NT2/D1 (cell line): Measurements from ENCODE around the gene ITSN1.

Source experiments
- DNase-seq: peaks from one replicate; pipeline ENCODE4 v3.0.0-alpha.2; 2011; ENCODE audit warnings: low read depth, low spot score
- H3K27me3 ChIP-seq: 2 replicates; pipeline ENCODE4 v1.6.0; 2011; ENCODE audit warnings: mild to moderate bottlenecking; ENCODE audit not compliant: insufficient read length, insufficient read depth
- H3K36me3 ChIP-seq: 2 replicates; pipeline ENCODE4 v1.6.1; 2011; ENCODE audit warnings: mild to moderate bottlenecking, low read length, mixed read lengths; ENCODE audit not compliant: insufficient read depth, insufficient read length
- H3K4me1 ChIP-seq: 2 replicates; pipeline ENCODE4 v1.5.1; 2011; ENCODE audit not compliant: insufficient read depth, insufficient read length
- H3K4me3 ChIP-seq: 2 replicates; pipeline ENCODE4 v1.5.1; 2011; ENCODE audit warnings: low read depth; ENCODE audit not compliant: insufficient read length
- H3K9ac ChIP-seq: 2 replicates; pipeline ENCODE4 v1.6.0; 2011; ENCODE audit warnings: low read depth; ENCODE audit not compliant: insufficient read length
- H3K9me3 ChIP-seq: 2 replicates; pipeline ENCODE4 v1.5.1; 2011; ENCODE audit warnings: mild to moderate bottlenecking, low read length; ENCODE audit not compliant: insufficient read depth
- SUZ12 ChIP-seq: IDR thresholded peaks from 2 replicates; pipeline ENCODE4 v1.6.1; 2011; ENCODE audit not compliant: insufficient read length, insufficient read depth; ENCODE audit errors: extremely low read depth
- YY1 ChIP-seq: IDR thresholded peaks from 2 replicates; pipeline ENCODE4 v1.6.1; 2011; ENCODE audit not compliant: insufficient read length, insufficient read depth
- ZNF274 ChIP-seq: IDR thresholded peaks from 2 replicates; pipeline ENCODE4 v1.6.1; 2011; ENCODE audit warnings: mild to moderate bottlenecking, low read depth, low read length

The ITSN1 gene

DNA sequence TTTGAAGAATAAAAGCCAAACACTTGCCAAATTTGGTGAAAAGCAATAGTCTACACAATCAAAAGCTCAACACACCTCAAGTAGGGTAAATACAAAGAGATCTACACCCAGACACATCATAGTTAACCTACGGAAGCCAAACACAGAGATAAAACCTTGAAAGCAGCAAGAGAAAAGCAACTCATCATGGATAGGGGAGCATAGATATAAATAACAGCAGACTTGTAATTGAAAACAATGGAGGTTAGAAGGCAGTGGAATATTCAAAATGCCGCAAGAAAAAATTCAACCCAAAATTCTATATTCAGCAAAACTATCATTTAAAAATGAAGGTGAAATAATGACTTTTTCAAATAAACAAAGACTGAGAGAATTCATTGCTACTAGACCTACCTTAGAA, 105.1 kb downstream of the ITSN1 start:
- Histone ChIP-seq H3K27me3 (no peaks in the 10 kb centered on the region), H3K9ac (no peak overlapping the region), H3K4me3 (no peak overlapping the region), H3K36me3 (peaks cover 50% of the 10 kb centered on the region), H3K4me1 (no peaks in the 10 kb centered on the region), H3K9me3 (peaks cover 27% of the 10 kb centered on the region)
- no peak for DNase-seq
- no peak for TF ChIP-seq YY1
- no peak for TF ChIP-seq SUZ12
- TF ChIP-seq ZNF274, result no peak

DNA sequence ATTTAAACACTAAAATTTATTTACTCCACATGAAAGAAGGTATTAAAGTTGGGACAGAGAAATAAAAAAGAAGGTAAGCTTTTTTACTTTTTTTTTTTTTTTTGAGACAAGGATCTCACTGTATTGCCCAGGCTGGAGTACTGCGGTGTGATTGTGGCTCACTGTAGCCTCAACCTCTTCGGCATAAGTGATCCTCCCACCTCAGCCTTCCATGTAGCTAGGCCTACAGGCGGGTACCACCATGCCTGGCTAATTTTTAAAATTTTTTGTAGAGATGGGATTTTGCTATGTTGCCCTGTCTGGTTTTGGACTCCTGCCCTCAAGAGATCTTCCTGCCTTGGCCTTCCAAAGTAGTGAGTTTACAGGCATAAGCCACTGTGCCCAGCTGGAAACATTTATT, 106.6 kb downstream of the ITSN1 start:
- Histone ChIP-seq H3K36me3 (peaks cover 59% of the 10 kb centered on the region), H3K4me3 (no peak overlapping the region), H3K9me3 (peaks cover 27% of the 10 kb centered on the region), H3K9ac (no peak overlapping the region), H3K27me3 (no peaks in the 10 kb centered on the region), H3K4me1 (no peaks in the 10 kb centered on the region)
- DNase-seq, result no peak
- no peak for TF ChIP-seq YY1

- Histone ChIP-seq H3K4me3 (no peak overlapping the region), H3K36me3 (peaks cover 54% of the 10 kb centered on the region)
- TF ChIP-seq YY1 (no peak), SUZ12 (no peak), ZNF274 (no peak)
Measured at GRCh38 chr21:33750017-33750416, 107.7 kb downstream of the ITSN1 start.

DNA sequence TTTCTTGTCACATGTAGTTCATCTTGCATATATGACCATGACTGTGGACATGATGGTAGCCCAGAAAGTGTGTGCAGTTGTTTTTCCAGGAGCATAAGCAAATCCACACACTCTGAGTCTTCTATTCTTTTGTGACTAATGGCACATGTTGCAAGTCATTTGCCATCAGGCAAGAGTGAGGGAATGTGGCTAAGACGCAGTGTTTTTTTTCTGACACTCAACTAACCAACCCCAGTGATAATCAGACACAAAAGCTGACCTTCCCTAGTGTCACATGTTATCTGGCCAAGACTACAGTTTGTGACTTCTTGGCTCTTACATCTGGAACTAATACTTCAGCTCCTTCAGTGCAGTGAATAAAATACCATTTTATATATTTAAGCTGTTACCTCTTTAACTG, 108.8 kb downstream of the ITSN1 start:
- TF ChIP-seq ZNF274 (no peak), SUZ12 (no peak), YY1 (no peak)
- Histone ChIP-seq H3K27me3 (no peaks in the 10 kb centered on the region), H3K9ac (no peak overlapping the region), H3K4me3 (no peak overlapping the region), H3K9me3 (peaks cover 15% of the 10 kb centered on the region), H3K36me3 (peaks cover 53% of the 10 kb centered on the region), H3K4me1 (no peaks in the 10 kb centered on the region)
- DNase-seq, result no peak

More at GRCh38 chr21:33750017-33750416, 107.7 kb downstream of the ITSN1 start:
- no peaks in the 10 kb centered on the region for H3K4me1 ChIP-seq
- DNase-seq, result no peak
- H3K27me3 ChIP-seq, result no peaks in the 10 kb centered on the region
- no peak overlapping the region for H3K9ac ChIP-seq
- H3K9me3 ChIP-seq, result peaks cover 27% of the 10 kb centered on the region

- TF ChIP-seq ZNF274, result no peak
- no peak for TF ChIP-seq SUZ12
- TF ChIP-seq YY1, result no peak
- peaks cover 50% of the 10 kb centered on the region for H3K36me3 ChIP-seq
Measured at GRCh38 chr21:33751533-33751932, 109.2 kb downstream of the ITSN1 start.

GRCh38 chr21:33752260-33752659, 110.0 kb downstream of the ITSN1 start:
- Histone ChIP-seq H3K9me3 (peaks cover 4% of the 10 kb centered on the region), H3K4me3 (no peak overlapping the region), H3K27me3 (no peaks in the 10 kb centered on the region), H3K36me3 (peaks cover 50% of the 10 kb centered on the region), H3K4me1 (no peaks in the 10 kb centered on the region), H3K9ac (no peak overlapping the region)
- DNase-seq, result no peak
- no peak for TF ChIP-seq SUZ12
- TF ChIP-seq ZNF274, result no peak
- no peak for TF ChIP-seq YY1

More at GRCh38 chr21:33751533-33751932, 109.2 kb downstream of the ITSN1 start:
- no peaks in the 10 kb centered on the region for H3K4me1 ChIP-seq
- H3K9ac ChIP-seq, result no peak overlapping the region
- no peak for DNase-seq
- H3K27me3 ChIP-seq, result no peaks in the 10 kb centered on the region
- peaks cover 11% of the 10 kb centered on the region for H3K9me3 ChIP-seq
- no peak overlapping the region for H3K4me3 ChIP-seq

GRCh38 chr21:33753886-33754285, 111.6 kb downstream of the ITSN1 start:
- no peak for DNase-seq
- no peaks in the 10 kb centered on the region for H3K9me3 ChIP-seq
- no peak overlapping the region for H3K4me3 ChIP-seq
- no peaks in the 10 kb centered on the region for H3K27me3 ChIP-seq
- TF ChIP-seq YY1 (no peak), ZNF274 (no peak), SUZ12 (no peak)
- H3K4me1 ChIP-seq, result no peaks in the 10 kb centered on the region
- H3K36me3 ChIP-seq, result peaks cover 57% of the 10 kb centered on the region
- no peak overlapping the region for H3K9ac ChIP-seq

DNA sequence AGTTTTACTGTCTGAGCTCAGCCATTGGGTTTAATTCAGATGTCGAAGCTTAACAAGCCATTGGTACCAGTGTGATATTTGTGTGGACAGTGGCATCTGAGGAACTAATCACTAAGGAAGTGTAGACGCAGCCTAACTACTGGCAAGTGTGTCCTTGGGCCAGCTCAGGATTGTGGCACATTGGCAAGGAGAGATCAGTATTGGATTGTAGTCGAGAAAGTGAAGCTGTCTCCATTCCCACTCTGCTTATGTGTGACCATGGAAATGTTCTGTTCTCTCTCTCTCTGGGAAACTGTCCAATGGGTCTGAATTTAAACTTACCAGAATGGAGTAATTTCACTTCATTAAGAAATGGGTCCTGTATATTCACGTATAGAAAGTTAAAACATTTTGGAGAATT, 112.2 kb downstream of the ITSN1 start:
- Histone ChIP-seq H3K4me3 (no peak overlapping the region), H3K9ac (no peak overlapping the region), H3K27me3 (no peaks in the 10 kb centered on the region), H3K4me1 (no peaks in the 10 kb centered on the region), H3K9me3 (no peaks in the 10 kb centered on the region), H3K36me3 (peaks cover 57% of the 10 kb centered on the region)
- TF ChIP-seq YY1, result no peak
- TF ChIP-seq ZNF274, result no peak
- no peak for TF ChIP-seq SUZ12
- DNase-seq, result no peak
